GM12801 (cell line): ENCODE measurements around the gene CD40.

Experiments
- TF ChIP-seq, protein P1 (sequence below): IDR thresholded peaks from one replicate; pipeline ENCODE4 v1.5.1; 2011; ENCODE audit warnings: control low read depth; ENCODE audit not compliant: insufficient read length; ENCODE audit errors: extremely low read depth

Gene CD40

DNA sequence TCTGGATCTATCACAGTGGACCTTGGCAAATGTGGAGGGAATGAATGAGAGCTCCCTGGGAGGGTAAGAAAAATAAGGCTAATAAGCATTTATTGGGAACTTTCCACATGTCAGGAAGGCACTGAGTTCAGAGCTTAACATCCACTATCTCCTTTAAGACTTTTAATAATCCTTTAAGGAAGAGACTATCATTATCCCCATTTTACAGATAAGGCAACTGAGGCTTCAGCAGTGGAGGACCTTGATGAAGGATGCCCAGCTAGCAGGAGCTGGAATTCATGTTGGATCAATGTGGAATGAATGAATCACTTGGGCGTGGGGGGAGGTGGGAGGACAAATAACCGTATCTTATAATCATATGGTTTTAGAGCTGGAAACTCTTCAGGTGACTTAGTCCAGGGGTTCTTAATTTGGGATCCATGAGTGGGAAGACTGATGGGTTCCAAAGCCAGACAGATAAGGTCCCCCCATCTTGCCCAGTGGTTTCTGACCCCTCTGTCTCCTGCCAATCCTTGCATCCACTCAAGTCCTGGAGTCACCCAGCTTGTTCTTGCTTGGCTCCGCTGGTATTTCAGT is 54.9 kb downstream of the CD40 start:
- TF ChIP-seq, protein P1, sequence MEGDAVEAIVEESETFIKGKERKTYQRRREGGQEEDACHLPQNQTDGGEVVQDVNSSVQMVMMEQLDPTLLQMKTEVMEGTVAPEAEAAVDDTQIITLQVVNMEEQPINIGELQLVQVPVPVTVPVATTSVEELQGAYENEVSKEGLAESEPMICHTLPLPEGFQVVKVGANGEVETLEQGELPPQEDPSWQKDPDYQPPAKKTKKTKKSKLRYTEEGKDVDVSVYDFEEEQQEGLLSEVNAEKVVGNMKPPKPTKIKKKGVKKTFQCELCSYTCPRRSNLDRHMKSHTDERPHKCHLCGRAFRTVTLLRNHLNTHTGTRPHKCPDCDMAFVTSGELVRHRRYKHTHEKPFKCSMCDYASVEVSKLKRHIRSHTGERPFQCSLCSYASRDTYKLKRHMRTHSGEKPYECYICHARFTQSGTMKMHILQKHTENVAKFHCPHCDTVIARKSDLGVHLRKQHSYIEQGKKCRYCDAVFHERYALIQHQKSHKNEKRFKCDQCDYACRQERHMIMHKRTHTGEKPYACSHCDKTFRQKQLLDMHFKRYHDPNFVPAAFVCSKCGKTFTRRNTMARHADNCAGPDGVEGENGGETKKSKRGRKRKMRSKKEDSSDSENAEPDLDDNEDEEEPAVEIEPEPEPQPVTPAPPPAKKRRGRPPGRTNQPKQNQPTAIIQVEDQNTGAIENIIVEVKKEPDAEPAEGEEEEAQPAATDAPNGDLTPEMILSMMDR = no peak

DNA sequence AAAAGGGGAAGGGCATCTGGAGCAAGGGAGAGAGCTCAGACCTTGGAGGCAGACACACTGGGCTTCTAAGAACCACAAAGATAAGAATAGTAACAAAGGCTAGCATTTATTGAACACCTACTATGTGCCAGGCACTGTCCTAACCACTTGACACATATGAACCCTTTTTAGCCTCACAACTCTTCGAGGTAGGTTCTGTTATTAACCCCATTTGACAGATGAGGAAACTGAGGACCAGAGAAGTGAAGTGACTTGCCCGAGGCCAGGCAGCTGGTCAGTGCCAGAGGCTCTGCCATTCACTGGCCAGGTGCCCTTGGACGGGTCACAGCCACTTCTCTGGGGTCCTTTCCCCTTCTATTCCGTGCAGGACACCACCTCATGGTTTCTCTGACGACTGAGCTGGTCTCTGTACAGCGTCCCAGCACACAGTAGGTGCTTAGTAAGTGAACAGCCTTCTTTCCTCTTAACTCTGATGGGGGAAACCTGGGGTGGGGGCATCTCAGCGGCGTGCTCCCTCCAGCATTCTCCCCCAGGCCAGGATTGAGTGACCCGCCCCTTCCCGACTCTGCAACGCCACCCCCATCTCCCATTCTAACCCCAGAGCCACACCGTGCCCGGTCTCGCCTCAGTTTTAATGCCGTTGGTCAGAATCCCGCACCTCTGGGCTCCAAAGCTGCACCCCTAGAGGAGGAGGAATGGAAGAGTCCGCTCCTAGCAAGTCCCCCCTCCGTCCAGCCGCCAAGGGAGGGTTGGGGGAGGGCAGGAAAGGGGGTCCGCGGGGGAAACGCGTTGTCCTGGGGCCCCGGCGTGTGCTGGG is 55.7 kb downstream of the CD40 start:
- TF ChIP-seq, protein P1 = no peak

DNA sequence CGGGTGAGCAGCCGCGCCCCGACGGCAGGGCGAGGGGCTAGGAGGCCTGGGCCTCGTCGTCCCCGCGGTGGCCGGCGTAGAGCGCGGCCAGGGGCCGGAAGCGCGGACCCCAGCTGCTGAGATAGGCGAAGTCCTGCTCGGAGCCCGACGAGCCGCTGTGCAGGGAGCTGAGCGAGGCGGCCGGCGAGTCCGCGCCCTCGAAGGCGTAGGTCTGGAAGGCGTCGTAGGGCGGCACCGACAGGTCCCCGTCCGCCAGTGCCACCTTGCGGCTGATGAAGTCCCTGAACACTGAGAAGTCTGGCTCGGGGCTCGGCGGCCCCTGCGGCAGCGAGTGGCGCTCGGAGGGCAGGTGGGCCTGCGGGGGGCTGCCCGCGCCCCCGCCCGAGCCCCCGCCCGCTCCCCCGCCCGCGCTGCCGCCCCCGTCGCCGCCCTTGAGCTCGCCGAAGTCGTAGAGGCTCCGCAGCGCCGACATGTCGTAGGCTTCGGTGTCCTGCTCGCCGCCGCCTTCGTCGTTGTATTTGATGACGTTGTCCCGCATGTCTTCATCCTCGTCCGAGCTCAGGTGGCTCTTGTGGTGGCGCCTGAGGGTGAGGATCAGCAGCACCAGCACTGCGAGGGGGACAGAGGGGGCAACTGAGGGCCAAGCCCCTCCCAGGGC is 56.5 kb downstream of the CD40 start:
- TF ChIP-seq, protein P1 = no peak

DNA sequence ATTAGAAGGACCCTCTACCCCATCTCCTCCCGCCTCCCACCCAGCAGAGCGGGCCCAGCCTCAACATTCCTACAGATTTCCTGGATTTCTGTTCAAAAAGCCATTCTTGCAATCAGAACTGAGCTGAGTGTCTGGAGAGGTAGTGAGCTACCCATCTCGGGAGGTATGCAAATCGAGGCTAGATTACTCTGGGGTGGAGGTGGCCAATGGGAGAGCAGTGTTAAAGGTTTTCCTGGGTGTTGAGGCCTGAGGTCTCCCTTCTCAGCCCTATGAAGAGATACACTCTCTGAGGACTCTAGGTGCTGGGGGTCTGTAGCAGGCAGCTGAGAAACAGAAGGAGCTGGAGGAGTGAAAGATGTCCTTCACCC is 57.0 kb downstream of the CD40 start:
- TF ChIP-seq, protein P1 = no peak

DNA sequence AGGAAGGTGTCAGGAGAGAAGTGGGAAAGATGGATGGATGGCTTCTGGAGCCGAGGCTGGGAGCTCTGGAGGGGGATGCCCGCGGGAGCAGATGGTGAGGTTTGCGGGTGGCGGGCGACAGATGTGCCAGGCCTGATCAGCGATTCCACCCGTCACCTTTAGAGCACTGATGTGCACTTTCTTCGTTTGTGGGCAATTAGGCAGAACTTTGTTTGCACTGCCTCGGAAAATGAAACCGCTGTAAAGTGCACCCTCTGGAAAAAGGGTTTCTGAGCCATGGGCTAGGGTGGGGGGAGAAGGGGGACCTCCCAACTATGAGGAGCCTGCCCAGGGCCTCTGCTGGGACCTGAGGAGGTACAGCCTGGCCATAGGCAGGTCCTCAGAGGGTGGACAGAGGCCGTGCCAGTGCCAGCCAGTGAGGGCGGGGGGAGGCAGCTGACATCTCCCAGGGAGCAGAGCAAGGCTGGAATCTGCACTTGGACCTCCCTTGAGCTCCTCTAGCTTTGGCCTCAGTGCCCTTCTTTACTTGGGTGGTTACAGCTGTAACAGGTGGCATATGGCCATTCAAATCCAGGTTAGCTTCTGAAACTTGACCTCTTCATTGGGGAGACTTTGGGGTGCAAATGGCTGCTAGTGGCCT is 58.7 kb downstream of the CD40 start:
- TF ChIP-seq, protein P1 = no peak

DNA sequence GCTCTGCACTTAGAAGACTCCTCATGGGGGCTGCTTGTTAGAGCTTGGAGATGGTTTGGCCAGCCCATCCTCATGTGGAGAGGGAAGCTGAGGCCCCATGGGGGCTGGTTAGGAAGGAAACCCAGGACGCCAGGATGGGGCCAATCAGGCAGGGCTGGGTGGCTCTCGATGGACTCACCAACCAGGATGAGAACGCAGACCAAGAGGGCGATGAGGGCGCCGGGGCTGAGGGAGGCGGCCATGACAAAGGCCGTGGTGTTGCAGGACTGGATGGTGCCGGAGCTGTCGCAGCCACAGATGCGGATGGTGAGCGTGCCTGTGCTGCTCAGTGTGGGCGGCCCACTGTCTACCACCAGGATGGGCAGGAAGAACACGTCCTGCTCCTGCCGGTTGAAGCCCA is 59.7 kb downstream of the CD40 start:
- TF ChIP-seq, protein P1 = no peak

DNA sequence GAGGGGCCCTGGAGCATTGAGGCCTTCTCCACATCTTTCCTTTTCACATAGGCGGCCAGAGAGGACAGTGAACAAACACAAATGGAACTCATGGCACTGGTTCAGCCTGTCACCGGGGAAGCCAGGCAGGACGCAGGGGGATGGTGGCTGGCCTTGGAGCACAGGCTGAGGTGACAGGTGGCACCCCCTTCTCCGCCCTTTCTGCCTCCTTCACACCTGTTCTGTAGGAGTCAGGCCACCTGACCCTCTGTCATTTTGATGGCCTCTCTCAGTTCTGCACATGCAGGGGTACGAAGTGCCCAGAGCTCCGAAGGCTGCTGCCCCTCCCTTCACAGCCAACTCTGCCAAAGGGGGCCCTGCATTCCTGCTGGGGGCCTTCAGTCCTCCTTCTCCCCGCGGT is 60.8 kb downstream of the CD40 start:
- TF ChIP-seq, protein P1 = no peak
